Neural crest cell (in vitro differentiated cells): Measurements from ENCODE around the gene SNX19. TPM values are rescaled to one million over a fixed set of nuclear protein-coding genes. Genes with fewer than 3 reads are reported as not detected.

Source experiments
- DNase-seq: peaks from one replicate; pipeline ENCODE4 v3.0.0; 2021; ENCODE audit warnings: low read depth, mixed read lengths, low spot score
- H3K27ac Mint-ChIP-seq: one replicate; pipeline ENCODE4 v1.8.0; 2021; ENCODE audit warnings: mild to moderate bottlenecking, mixed read lengths; ENCODE audit not compliant: unreplicated experiment
- H3K27me3 Mint-ChIP-seq: 2 replicates; pipeline ENCODE4 v1.8.0; 2021; ENCODE audit warnings: low read depth, mild to moderate bottlenecking, mixed read lengths
- H3K36me3 Mint-ChIP-seq: 2 replicates; pipeline ENCODE4 v1.8.0; 2021; ENCODE audit warnings: low read depth, mild to moderate bottlenecking, mixed read lengths
- H3K4me1 Mint-ChIP-seq: 2 replicates; pipeline ENCODE4 v1.8.0; 2021; ENCODE audit warnings: mixed read lengths
- H3K4me3 Mint-ChIP-seq: one replicate; pipeline ENCODE4 v1.8.0; 2021; ENCODE audit warnings: mild to moderate bottlenecking, mixed read lengths
- H3K9me3 Mint-ChIP-seq: 2 replicates; pipeline ENCODE4 v1.8.0; 2021; ENCODE audit warnings: mixed read lengths
- CTCF ChIP-seq: fragments of 200-600 bp; sonication (generic); conservative IDR thresholded peaks from 2 replicates; pipeline ENCODE4 v1.5.0; 2021; ENCODE audit warnings: antibody characterized with exemption, mild to moderate bottlenecking
- total RNA-seq: library from RNA; stranded (reverse); gene quantifications from 2 replicates; pipeline ENCODE4 v1.2.1, GENCODE V29; 2021

Gene SNX19
- total RNA-seq, 1 donor from 2014 or later = 45.0 TPM

DNA sequence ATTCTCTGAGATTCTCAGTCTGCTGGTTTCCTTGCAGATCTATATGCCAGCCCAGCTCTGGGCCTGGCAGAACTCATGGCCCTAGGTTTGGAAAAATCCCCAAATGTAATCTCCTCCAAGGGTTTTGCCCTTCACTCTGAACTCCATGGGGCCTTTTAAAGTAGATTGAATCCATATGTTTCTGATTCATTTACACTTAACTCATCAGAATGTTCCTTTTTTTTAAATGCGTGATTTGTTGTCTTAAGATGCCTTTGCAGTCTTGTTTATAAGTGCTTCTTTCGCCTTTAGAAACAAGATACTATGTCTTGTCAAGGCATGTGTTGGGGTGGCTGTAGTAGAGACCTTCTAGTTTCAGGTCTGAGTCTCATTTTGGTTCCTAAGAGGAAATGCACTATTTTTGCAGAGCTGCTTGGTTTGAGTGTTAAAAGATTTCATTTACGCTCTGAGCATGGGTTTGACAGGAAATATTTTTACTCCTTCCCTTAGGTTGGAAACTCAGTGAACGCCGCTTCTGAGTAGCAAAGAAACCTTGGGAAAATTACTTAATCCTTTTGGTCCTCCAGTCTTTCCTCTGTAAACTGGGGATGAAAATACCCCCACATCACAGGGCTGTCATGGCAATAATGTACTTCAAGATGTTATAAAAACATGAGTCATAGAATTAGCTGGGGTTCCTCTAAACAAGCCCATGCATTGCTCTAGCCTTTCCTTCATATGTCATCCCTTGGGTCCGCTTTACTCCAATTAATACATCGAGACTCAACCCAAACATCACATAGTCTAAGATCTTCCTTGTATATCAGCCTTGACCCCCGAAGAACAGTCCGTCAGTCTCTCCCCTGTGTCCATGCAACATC lies 83.5 kb downstream of the SNX19 start:
- no peaks in the 10 kb centered on the region for H3K36me3 Mint-ChIP-seq
- no peak for DNase-seq
- no peak overlapping the region for H3K27ac Mint-ChIP-seq
- H3K4me1 Mint-ChIP-seq = peaks cover 13% of the 10 kb centered on the region
- no peaks in the 10 kb centered on the region for H3K9me3 Mint-ChIP-seq
- no peak overlapping the region for H3K4me3 Mint-ChIP-seq
- H3K27me3 Mint-ChIP-seq = no peaks in the 10 kb centered on the region
- no peak for TF ChIP-seq CTCF

- no peak for TF ChIP-seq CTCF
- Mint-ChIP-seq H3K36me3 (no peaks in the 10 kb centered on the region), H3K27me3 (no peaks in the 10 kb centered on the region), H3K4me3 (no peak overlapping the region), H3K4me1 (peaks cover 13% of the 10 kb centered on the region), H3K27ac (no peak overlapping the region), H3K9me3 (no peaks in the 10 kb centered on the region)
- no peak for DNase-seq
Measured at GRCh38 chr11:130831976-130832375, 84.3 kb downstream of the SNX19 start.

DNA sequence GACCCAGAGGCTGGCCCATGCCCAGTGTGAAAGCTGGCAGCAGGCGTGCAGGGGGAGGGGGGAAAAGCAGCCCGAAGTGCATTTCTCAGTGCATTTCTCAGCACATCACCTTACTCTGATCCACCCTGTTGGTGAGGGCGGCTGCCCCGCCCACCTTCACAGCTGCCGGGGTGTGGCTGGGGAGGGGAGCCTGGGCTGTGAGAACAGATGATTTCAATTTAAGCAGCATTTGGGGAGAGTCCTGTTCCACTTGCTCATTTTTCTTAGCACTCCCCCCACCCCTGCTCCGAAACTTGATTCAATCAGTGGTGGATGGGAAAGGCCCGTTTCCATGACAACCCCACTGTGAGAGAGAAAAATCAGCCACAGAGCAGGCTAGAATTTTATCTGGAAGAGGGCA lies 84.8 kb downstream of the SNX19 start:
- peaks cover 13% of the 10 kb centered on the region for H3K4me1 Mint-ChIP-seq
- H3K4me3 Mint-ChIP-seq = no peak overlapping the region
- no peak for TF ChIP-seq CTCF
- no peak for DNase-seq
- H3K27me3 Mint-ChIP-seq = no peaks in the 10 kb centered on the region
- H3K27ac Mint-ChIP-seq = no peak overlapping the region
- H3K36me3 Mint-ChIP-seq = no peaks in the 10 kb centered on the region
- H3K9me3 Mint-ChIP-seq = no peaks in the 10 kb centered on the region

GRCh38 chr11:130830566-130830965 lies 85.7 kb downstream of the SNX19 start:
- H3K9me3 Mint-ChIP-seq = no peaks in the 10 kb centered on the region
- H3K27me3 Mint-ChIP-seq = no peaks in the 10 kb centered on the region
- no peak overlapping the region for H3K4me3 Mint-ChIP-seq
- H3K36me3 Mint-ChIP-seq = no peaks in the 10 kb centered on the region
- H3K27ac Mint-ChIP-seq = peak overlapping the region; percentile 46
- TF ChIP-seq CTCF = no peak
- peaks cover 13% of the 10 kb centered on the region for H3K4me1 Mint-ChIP-seq
- no peak for DNase-seq

DNA sequence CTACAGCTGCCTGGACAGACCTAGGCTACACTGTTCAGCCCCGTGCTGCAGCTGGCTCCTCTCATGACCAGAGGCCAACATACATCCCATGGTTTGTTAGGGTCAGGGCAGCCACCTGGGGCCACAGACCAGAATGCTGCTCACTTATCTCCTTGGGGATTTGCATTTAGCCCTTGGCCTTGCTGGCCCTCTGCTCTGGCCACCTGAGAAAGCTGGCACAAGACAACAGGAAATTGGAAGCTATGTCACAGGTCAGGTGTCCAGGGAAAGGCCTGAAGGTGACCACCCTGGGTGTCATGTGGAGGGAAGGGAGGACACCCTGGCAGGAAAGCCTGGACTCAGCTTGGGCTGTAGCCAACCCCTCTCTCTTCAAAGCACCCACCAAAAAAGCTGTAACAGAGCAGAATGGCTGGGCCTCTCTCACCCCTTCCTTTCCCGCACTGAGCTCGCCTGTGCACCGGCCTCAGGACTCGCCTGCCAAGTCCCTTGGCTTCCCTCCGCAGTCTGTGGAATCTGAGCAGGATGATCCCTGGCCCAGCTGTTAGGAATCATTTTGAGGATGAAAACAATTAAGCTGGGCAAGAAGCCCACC lies 86.3 kb downstream of the SNX19 start:
- Mint-ChIP-seq H3K27ac (no peak overlapping the region), H3K4me1 (peaks cover 13% of the 10 kb centered on the region)
- TF ChIP-seq CTCF = no peak

More for the DNA sequence above, 86.3 kb downstream of the SNX19 start:
- Mint-ChIP-seq H3K36me3 (no peaks in the 10 kb centered on the region), H3K4me3 (no peak overlapping the region), H3K27me3 (no peaks in the 10 kb centered on the region), H3K9me3 (no peaks in the 10 kb centered on the region)
- no peak for DNase-seq
